WTC11 (cell line): Measurements from ENCODE around the gene TXNDC2.

Experiments
- CTCF ChIP-seq: fragments of 200-600 bp; IDR thresholded peaks from 2 replicates; pipeline ENCODE4 v1.8.0; 2022; ENCODE audit warnings: antibody characterized with exemption
- TF ChIP-seq, protein P1 (sequence below): sonication (generic); formaldehyde crosslinking; IDR thresholded peaks from 2 replicates; pipeline ENCODE4 v1.8.1; 2023; ENCODE audit warnings: mild to moderate bottlenecking, missing genetic modification reagents, borderline replicate concordance

DNA sequence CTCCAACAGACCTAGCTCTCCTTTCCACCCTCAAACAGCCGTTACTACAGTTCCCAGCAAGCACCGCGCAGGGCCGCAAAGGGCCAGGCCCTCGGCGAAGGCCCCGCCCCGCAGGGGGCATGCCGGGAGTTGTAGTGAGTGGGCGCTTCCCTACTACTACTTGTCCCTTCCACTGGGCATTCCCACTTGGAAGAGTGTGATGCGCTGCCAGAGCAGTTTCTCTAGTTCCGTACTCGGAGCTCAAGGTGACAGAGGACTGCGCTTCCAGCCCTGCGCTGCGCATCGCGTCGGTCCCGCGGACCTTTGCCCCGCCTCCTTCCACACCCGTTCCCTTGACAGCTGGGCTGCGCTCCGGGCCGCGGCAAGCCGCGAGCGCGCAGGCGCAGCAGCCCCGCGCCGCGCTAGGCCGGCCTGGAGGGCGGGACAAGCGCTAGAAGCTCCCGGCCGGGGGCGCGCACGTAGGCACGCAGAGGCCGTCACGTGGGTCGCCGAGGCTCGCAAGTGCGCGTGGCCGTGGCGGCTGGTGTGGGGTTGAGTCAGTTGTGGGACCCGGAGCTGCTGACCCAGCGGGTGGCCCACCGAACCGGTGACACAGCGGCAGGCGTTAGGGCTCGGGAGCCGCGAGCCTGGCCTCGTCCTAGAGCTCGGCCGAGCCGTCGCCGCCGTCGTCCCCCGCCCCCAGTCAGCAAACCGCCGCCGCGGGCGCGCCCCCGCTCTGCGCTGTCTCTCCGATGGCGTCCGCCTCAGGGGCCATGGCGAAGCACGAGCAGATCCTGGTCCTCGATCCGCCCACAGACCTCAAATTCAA, 28.0 kb downstream of the TXNDC2 start, which contains the start of gene VAPA:
- TF ChIP-seq CTCF: no peak
- TF ChIP-seq, protein P1, sequence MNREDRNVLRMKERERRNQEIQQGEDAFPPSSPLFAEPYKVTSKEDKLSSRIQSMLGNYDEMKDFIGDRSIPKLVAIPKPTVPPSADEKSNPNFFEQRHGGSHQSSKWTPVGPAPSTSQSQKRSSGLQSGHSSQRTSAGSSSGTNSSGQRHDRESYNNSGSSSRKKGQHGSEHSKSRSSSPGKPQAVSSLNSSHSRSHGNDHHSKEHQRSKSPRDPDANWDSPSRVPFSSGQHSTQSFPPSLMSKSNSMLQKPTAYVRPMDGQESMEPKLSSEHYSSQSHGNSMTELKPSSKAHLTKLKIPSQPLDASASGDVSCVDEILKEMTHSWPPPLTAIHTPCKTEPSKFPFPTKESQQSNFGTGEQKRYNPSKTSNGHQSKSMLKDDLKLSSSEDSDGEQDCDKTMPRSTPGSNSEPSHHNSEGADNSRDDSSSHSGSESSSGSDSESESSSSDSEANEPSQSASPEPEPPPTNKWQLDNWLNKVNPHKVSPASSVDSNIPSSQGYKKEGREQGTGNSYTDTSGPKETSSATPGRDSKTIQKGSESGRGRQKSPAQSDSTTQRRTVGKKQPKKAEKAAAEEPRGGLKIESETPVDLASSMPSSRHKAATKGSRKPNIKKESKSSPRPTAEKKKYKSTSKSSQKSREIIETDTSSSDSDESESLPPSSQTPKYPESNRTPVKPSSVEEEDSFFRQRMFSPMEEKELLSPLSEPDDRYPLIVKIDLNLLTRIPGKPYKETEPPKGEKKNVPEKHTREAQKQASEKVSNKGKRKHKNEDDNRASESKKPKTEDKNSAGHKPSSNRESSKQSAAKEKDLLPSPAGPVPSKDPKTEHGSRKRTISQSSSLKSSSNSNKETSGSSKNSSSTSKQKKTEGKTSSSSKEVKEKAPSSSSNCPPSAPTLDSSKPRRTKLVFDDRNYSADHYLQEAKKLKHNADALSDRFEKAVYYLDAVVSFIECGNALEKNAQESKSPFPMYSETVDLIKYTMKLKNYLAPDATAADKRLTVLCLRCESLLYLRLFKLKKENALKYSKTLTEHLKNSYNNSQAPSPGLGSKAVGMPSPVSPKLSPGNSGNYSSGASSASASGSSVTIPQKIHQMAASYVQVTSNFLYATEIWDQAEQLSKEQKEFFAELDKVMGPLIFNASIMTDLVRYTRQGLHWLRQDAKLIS (CRISPR knock-in tag): no peak
